Measurements from ENCODE around the gene CD302. TPM values are rescaled to one million over a fixed set of nuclear protein-coding genes. Genes with fewer than 3 reads are reported as not detected.
"Not testable (repeated sequence)": the region's sequence is repeated elsewhere in the genome, so short reads cannot be mapped to it uniquely, and the experiment has no call there.

Gene CD302
- total RNA-seq, 4 donors from 2014 or later: 6.7 to 10.3 (median 7.7) TPM

DNA sequence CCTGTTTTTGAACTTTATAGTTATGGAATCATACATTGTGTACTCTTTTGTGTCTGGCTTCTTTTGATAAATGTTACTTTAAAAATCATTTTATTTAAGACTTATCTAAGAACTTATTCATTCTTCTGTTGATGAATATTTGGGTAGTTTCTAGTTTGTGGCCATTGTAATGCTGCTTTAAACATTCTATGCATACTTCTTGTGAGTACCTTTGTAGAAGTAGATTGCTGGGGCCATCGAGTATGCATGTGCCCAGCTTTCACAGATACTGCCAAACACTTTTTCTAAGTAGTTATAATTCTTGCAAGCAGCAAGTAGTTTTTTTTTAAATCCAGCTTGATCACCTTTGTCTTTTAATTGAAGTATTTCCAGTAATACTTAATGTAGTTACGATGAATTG, 11.1 kb downstream of the CD302 start:
- DNase-seq (no peak), ATAC-seq (no peak)
- in situ Hi-C loops (cut with MboI; ENCODE audit: low sequenced_read_pairs in 4 of 4) (no loop called here), intact Hi-C loops (cut with DNase I; ENCODE audit: low total_unique reads) (no loop called here)
- Histone ChIP-seq H3K27me3 (no peaks in the 10 kb centered on the region), H3K4me1 (no peaks in the 10 kb centered on the region), H3K27ac (no peak overlapping the region), H3K4me3 (no peak overlapping the region), H3K36me3 (no peaks in the 10 kb centered on the region), H3K9me3 (no peaks in the 10 kb centered on the region)
- TF ChIP-seq, protein P1, sequence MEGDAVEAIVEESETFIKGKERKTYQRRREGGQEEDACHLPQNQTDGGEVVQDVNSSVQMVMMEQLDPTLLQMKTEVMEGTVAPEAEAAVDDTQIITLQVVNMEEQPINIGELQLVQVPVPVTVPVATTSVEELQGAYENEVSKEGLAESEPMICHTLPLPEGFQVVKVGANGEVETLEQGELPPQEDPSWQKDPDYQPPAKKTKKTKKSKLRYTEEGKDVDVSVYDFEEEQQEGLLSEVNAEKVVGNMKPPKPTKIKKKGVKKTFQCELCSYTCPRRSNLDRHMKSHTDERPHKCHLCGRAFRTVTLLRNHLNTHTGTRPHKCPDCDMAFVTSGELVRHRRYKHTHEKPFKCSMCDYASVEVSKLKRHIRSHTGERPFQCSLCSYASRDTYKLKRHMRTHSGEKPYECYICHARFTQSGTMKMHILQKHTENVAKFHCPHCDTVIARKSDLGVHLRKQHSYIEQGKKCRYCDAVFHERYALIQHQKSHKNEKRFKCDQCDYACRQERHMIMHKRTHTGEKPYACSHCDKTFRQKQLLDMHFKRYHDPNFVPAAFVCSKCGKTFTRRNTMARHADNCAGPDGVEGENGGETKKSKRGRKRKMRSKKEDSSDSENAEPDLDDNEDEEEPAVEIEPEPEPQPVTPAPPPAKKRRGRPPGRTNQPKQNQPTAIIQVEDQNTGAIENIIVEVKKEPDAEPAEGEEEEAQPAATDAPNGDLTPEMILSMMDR (IDR thresholded peaks at IDR 0.05 in 4 of 5, conservative IDR thresholded peaks at IDR 0.05 in 1 of 5): no peak
- no peak for TF ChIP-seq POLR2A (IDR thresholded peaks at IDR 0.05)

DNA sequence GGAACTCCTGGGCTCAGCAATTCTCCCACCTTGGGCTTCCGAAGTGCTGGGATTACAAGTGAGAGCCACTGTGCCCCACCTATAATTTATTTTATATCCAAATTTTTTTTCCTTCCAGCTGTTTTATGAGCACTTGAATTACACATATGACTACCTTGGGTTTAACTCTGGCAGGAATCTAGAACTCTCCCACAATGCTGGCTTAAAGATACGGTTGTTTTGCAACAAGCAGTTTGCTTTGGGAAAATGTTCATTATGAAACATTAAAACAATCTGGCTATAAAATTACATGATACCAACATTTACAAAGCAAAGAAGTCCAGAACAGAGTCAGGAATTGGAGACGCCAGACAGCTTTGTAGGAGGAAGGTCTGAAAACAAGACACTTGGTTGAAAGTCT, 12.8 kb downstream of the CD302 start:
- intact Hi-C loops (cut with DNase I; ENCODE audit: low total_unique reads) (no loop called here), in situ Hi-C loops (cut with MboI; ENCODE audit: low sequenced_read_pairs in 4 of 4) (no loop called here)
- DNase-seq (no peak), ATAC-seq (no peak)
- Histone ChIP-seq H3K9me3 (no peaks in the 10 kb centered on the region), H3K27me3 (no peaks in the 10 kb centered on the region), H3K4me3 (no peak overlapping the region), H3K27ac (no peak overlapping the region), H3K4me1 (no peaks in the 10 kb centered on the region), H3K36me3 (no peaks in the 10 kb centered on the region)
- TF ChIP-seq POLR2A (IDR thresholded peaks at IDR 0.05): no peak
- TF ChIP-seq, protein P1 (IDR thresholded peaks at IDR 0.05 in 4 of 5, conservative IDR thresholded peaks at IDR 0.05 in 1 of 5): no peak

DNA sequence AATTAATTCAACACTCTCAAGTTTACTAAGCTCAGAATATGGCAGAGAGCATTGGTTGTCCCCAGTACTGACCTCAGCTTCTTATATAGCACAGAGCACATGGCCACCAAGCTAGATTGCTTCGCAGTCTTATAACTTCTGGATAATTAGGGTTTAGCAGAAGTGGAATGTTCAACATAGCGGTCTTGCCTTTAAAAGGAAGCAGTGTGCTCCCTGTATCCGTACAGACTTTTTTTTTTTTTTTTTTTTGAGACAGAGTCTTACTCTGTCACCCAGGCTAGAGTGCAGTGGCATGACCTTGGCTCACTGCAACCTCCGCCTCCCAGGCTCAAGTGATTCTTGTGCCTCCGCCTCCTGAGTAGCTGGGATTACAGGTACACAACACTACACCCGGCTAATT, 13.3 kb downstream of the CD302 start:
- H3K27ac ChIP-seq; H3K27me3 ChIP-seq; in situ Hi-C loops (cut with MboI; ENCODE audit: low sequenced_read_pairs in 4 of 4); intact Hi-C loops (cut with DNase I; ENCODE audit: low total_unique reads); H3K36me3 ChIP-seq; H3K4me1 ChIP-seq; H3K4me3 ChIP-seq; H3K9me3 ChIP-seq; DNase-seq: not testable (repeated sequence)
- ATAC-seq: peak in 1 of 2 donors; percentile 29

DNA sequence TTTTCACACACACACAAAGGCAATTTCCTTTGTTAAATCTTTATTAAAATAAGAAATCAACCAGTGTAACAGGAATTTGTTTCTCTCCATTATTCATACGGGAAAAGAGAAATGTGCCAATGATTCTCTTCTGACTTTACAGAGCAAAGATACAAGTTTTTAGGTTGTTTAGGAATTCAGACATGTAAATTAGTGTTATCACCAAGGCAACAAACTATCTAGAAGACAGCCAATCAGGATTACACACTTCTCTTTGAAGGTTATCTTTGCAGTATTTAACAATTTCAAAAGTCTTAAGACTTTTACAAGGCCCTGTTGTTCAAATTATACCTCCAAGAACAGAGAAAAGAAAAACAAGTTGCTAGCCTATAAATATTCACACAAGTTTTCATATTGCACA, 14.5 kb downstream of the CD302 start:
- no peaks in the 10 kb centered on the region for H3K9me3 ChIP-seq
- H3K4me3 ChIP-seq: no peak overlapping the region
- no peaks in the 10 kb centered on the region for H3K36me3 ChIP-seq
- no peaks in the 10 kb centered on the region for H3K27me3 ChIP-seq
- TF ChIP-seq, protein P1 (IDR thresholded peaks at IDR 0.05 in 4 of 5, conservative IDR thresholded peaks at IDR 0.05 in 1 of 5): no peak
- no peak for TF ChIP-seq POLR2A (IDR thresholded peaks at IDR 0.05)
- no peak overlapping the region for H3K27ac ChIP-seq
- DNase-seq: no peak
- in situ Hi-C loops (cut with MboI; ENCODE audit: low sequenced_read_pairs in 4 of 4) (no loop called here), intact Hi-C loops (cut with DNase I; ENCODE audit: low total_unique reads) (no loop called here)
- no peak for ATAC-seq
- no peaks in the 10 kb centered on the region for H3K4me1 ChIP-seq

DNA sequence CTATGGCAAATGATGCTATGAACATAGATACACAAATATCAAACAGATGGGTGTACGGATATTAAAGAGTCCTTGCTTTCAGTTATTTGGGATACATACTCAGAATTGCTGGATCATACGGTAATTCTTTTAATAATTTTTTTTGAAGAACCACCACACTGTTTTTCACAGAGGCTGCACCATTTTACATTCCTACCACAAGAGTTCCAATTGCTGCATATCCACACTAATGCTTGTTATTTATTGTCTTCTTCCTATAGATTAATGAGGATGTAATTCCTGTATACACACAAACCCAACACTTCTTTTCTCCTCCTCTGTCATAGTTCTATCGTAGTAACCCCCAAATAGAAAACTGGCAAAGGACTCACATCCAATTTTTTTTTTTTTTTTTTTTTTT, 21.7 kb downstream of the CD302 start:
- H3K9me3 ChIP-seq: no peaks in the 10 kb centered on the region
- TF ChIP-seq POLR2A (IDR thresholded peaks at IDR 0.05): no peak
- TF ChIP-seq, protein P1 (IDR thresholded peaks at IDR 0.05 in 4 of 5, conservative IDR thresholded peaks at IDR 0.05 in 1 of 5): no peak
- no peaks in the 10 kb centered on the region for H3K36me3 ChIP-seq
- ATAC-seq (no peak), DNase-seq (no peak)
- no peak overlapping the region for H3K4me3 ChIP-seq
- in situ Hi-C loops (cut with MboI; ENCODE audit: low sequenced_read_pairs in 4 of 4) (no loop called here), intact Hi-C loops (cut with DNase I; ENCODE audit: low total_unique reads) (no loop called here)
- no peaks in the 10 kb centered on the region for H3K4me1 ChIP-seq
- H3K27ac ChIP-seq: no peak overlapping the region
- H3K27me3 ChIP-seq: no peaks in the 10 kb centered on the region
